ENCODE results near the gene CMYA5. TPM values are rescaled to one million over a fixed set of nuclear protein-coding genes. Genes with fewer than 3 reads are reported as not detected.

The CMYA5 gene
- total RNA-seq, 1 experiment from 2014 or later = 0.22 TPM

- RAD21 ChIA-PET (ENCODE audit: low non-redundant PET in 1 of 2, low total read pairs in 2 of 2, uncharacterized antibody in 2 of 2, unreplicated experiment in 2 of 2) = no interaction called here
- Histone ChIP-seq H4K20me1 (ENCODE audit: insufficient read depth) (no peaks in the 10 kb centered on the region), H3K79me2 (ENCODE audit: insufficient read depth, low read length) (no peaks in the 10 kb centered on the region), H3K9me2 (ENCODE audit: insufficient read depth) (no peaks in the 10 kb centered on the region), H3K4me2 (ENCODE audit: low read length) (no peak overlapping the region), H3K27ac (ENCODE audit: low read depth, low read length) (no peak overlapping the region), H3K27me3 (ENCODE audit: insufficient read depth, low read length) (no peaks in the 10 kb centered on the region), H2AFZ (ENCODE audit: low read depth, low read length, poor library complexity, severe bottlenecking) (no peak overlapping the region), H3K4me1 (ENCODE audit: control insufficient read depth in 1 of 2, insufficient read depth in 2 of 2, low read length in 2 of 2) (peaks cover 0 to 3% of the 10 kb centered on the region in 2 experiments; a peak in 1 of 4 replicates), H3K4me3 (replicated peaks in 1 of 2; ENCODE audit: low read depth in 1 of 2, low read length in 2 of 2) (no peak overlapping the region), H3K9ac (ENCODE audit: low read length) (no peak overlapping the region), H3K36me3 (ENCODE audit: control insufficient read depth in 1 of 2, insufficient read depth in 2 of 2, low read length in 2 of 2) (no peaks in the 10 kb centered on the region), H3K9me3 (ENCODE audit: control insufficient read depth in 1 of 2, insufficient read depth in 1 of 2, low read depth in 1 of 2, low read length in 2 of 2) (no peaks in the 10 kb centered on the region)
- CTCF ChIA-PET = no interaction called here
- ATAC-seq (no peak), DNase-seq (ENCODE audit: low read depth, low spot score) (no peak)
- POLR2A ChIA-PET = no interaction called here
- intact Hi-C loops (cut with micrococcal nuclease) = no loop called here
- no TSS peak for BruUV-seq (replicated peaks)
- TF ChIP-seq POLR2AphosphoS5 (IDR thresholded peaks at IDR 0.05; ENCODE audit: low read depth, low read length) (no peak), SRF (IDR thresholded peaks at IDR 0.05; ENCODE audit: low read depth) (no peak), YY1 (IDR thresholded peaks at IDR 0.05; ENCODE audit: extremely low read depth, insufficient replicate concordance, low read depth, low read length) (no peak), EZH2phosphoT487 (IDR thresholded peaks at IDR 0.05; ENCODE audit: borderline replicate concordance) (no peak), EZH2 (IDR thresholded peaks at IDR 0.05) (no peak), REST (IDR thresholded peaks at IDR 0.05; ENCODE audit: low read depth) (no peak), ZFX (IDR thresholded peaks at IDR 0.05) (no peak), FOSL1 (IDR thresholded peaks at IDR 0.05; ENCODE audit: low read depth) (no peak)
- TF ChIP-seq, protein P1, sequence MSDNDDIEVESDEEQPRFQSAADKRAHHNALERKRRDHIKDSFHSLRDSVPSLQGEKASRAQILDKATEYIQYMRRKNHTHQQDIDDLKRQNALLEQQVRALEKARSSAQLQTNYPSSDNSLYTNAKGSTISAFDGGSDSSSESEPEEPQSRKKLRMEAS (IDR thresholded peaks at IDR 0.05) = no peak
These were observed 70.2 kb downstream of the CMYA5 start for GRCh38 chr5:79759848-79760247.

Measured in HCT116 (cell line).